Measurements from ENCODE around the gene CLIC4. TPM values are rescaled to one million over a fixed set of nuclear protein-coding genes. Genes with fewer than 3 reads are reported as not detected.

CLIC4 gene
- total and polyA plus RNA-seq, 9 of the 15 experiments (the other 6 are each of a cell fraction or from before 2014, with no cell fraction given): 16.0 to 67.5 (median 38.4) TPM

GRCh38 chr1:24724345-24725208, 20.7 kb upstream of the CLIC4 start:
- WGBS (ENCODE audit: insufficient coverage, low coverage, missing lambda C conversion rate): 46% methylated on average over 13 of the region's 13 CpGs
- H3K9ac ChIP-seq (ENCODE audit: insufficient read depth in 1 of 2, low read depth in 2 of 2, low read length in 2 of 2): 0 out of 4 replicates have a peak overlapping the region, but pooled peaks of 1 of the 2 experiments have one; percentile 29
- intact Hi-C loops (cut with micrococcal nuclease) (no loop called here), in situ Hi-C loops (cut with MboI) (no loop called here)
- H3K4me2 ChIP-seq (ENCODE audit: insufficient read depth, low read length): peak overlapping the region; percentile 15; the same call in 1 of the 2 replicates
- H3K9me1 ChIP-seq (ENCODE audit: control insufficient read depth, insufficient read depth, low read length): no peaks in the 10 kb centered on the region
- H3K27ac ChIP-seq (ENCODE audit: extremely low read depth, low read depth, low read length): peak overlapping the region; percentile 20; the same call in 1 of the 3 replicates
- DNase-seq (ENCODE audit: extremely low read depth in 1 of 4, low spot score in 3 of 4) (peak; percentile 41 to 80 (median 74)), ATAC-seq (peak; percentile 89), FAIRE-seq (peak; percentile 32)
- no peaks in the 10 kb centered on the region for H3K27me3 ChIP-seq (ENCODE audit: control insufficient read depth in 2 of 2, insufficient read depth in 2 of 2, low read length in 2 of 2)
- no TSS peak for BruUV-seq (replicated peaks)
- ChIA-PET CTCF (ENCODE audit: low intra/inter-chr PET ratio) (no interaction called here), POLR2A (interaction anchor here (0.9 to 1.0 kb wide), 3 partner anchors 21 to 68 kb away, joined by 3 to 4 read pairs (median 3); partner anchors contain the start of gene CLIC4)
- no peaks in the 10 kb centered on the region for H3K36me3 ChIP-seq (ENCODE audit: control insufficient read depth, insufficient read depth, low read length)
- no peaks in the 10 kb centered on the region for H3K9me3 ChIP-seq (replicated peaks; ENCODE audit: control insufficient read depth, insufficient read depth, low read depth, low read length)
- no peak for TF ChIP-seq E2F1 (CRISPR knock-in tag; IDR thresholded peaks at IDR 0.05)
- peak; percentile 22 for TF ChIP-seq FOS (IDR thresholded peaks at IDR 0.05; ENCODE audit: extremely low read depth, insufficient read length)
- peak; percentile 93 for TF ChIP-seq USF1 (CRISPR knock-in tag; IDR thresholded peaks at IDR 0.05)
- peak; percentile 33 for TF ChIP-seq RBM25 (IDR thresholded peaks at IDR 0.05; ENCODE audit: low read depth, low read length, severe bottlenecking)
- peak; percentile 65; the same call in 1 of the 2 replicates for TF ChIP-seq SPI1 (IDR thresholded peaks at IDR 0.05; ENCODE audit: borderline replicate concordance, low read depth, low read length)
- peak; percentile 88 for TF ChIP-seq USF2 (CRISPR knock-in tag; IDR thresholded peaks at IDR 0.05)
- TF ChIP-seq MYBL2 (IDR thresholded peaks at IDR 0.05; ENCODE audit: low read depth): peak; percentile 48; the same call in 1 of the 2 replicates
- no peak for TF ChIP-seq MYBL2 (CRISPR knock-in tag; IDR thresholded peaks at IDR 0.05; ENCODE audit: borderline replicate concordance)
- peak; percentile 89 for TF ChIP-seq NFYB (IDR thresholded peaks at IDR 0.05; ENCODE audit: extremely low read depth, insufficient read length)
- peak; percentile 85 for TF ChIP-seq RAD51 (IDR thresholded peaks at IDR 0.05; ENCODE audit: borderline replicate concordance, low read depth)
- TF ChIP-seq PHB2 (IDR thresholded peaks at IDR 0.05; ENCODE audit: low read depth): no peak
- TF ChIP-seq SOX6 (IDR thresholded peaks at IDR 0.05): 0 out of 2 replicates have a peak, but pooled peaks have one; percentile 5
- no peaks in the 10 kb centered on the region for H3K79me2 ChIP-seq (ENCODE audit: control insufficient read depth, insufficient read depth, low read length)
- no peaks in the 10 kb centered on the region for H4K20me1 ChIP-seq (replicated peaks; ENCODE audit: control insufficient read depth, insufficient read depth, low read length)
- peaks cover 0 to 20% of the 10 kb centered on the region in 2 experiments; a peak in 3 of 5 replicates for H3K4me1 ChIP-seq (replicated peaks in 1 of 2; ENCODE audit: control insufficient read depth in 2 of 2, insufficient read depth in 2 of 2, low read length in 2 of 2)
- peak overlapping the region; percentile 81 for H2AFZ ChIP-seq (ENCODE audit: low read depth, low read length)
- H3K4me3 ChIP-seq: no peak overlapping the region

Measured in K562 (cell line).